IMR-90 (cell line): ENCODE measurements around the gene SLC4A5.

Experiments
- BHLHE40 ChIP-seq: fragments of 150-350 bp; IDR thresholded peaks from 2 replicates; pipeline ENCODE4 v1.6.1; 2016; ENCODE audit warnings: mild to moderate bottlenecking, low read depth, low read length
- CHD1 ChIP-seq: IDR thresholded peaks from 2 replicates; pipeline ENCODE4 v1.6.1; 2012; ENCODE audit warnings: low read depth, low read length, improper control_type of control experiment
- FOS ChIP-seq: fragments of 150-350 bp; IDR thresholded peaks from 2 replicates; pipeline ENCODE4 v1.6.1; 2016; ENCODE audit warnings: low read depth, low read length
- POLR2A ChIP-seq: IDR thresholded peaks from 2 replicates; pipeline ENCODE4 v1.6.1; 2012; ENCODE audit warnings: mild to moderate bottlenecking, low read depth, low read length
- TF ChIP-seq, protein P1 (sequence below): conservative IDR thresholded peaks from 2 replicates; pipeline ENCODE4 v1.5.1; 2012; ENCODE audit warnings: mild to moderate bottlenecking, low read depth, low read length, improper control_type of control experiment

- no peak for TF ChIP-seq FOS
- TF ChIP-seq, protein P1, sequence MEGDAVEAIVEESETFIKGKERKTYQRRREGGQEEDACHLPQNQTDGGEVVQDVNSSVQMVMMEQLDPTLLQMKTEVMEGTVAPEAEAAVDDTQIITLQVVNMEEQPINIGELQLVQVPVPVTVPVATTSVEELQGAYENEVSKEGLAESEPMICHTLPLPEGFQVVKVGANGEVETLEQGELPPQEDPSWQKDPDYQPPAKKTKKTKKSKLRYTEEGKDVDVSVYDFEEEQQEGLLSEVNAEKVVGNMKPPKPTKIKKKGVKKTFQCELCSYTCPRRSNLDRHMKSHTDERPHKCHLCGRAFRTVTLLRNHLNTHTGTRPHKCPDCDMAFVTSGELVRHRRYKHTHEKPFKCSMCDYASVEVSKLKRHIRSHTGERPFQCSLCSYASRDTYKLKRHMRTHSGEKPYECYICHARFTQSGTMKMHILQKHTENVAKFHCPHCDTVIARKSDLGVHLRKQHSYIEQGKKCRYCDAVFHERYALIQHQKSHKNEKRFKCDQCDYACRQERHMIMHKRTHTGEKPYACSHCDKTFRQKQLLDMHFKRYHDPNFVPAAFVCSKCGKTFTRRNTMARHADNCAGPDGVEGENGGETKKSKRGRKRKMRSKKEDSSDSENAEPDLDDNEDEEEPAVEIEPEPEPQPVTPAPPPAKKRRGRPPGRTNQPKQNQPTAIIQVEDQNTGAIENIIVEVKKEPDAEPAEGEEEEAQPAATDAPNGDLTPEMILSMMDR = no peak
- no peak for TF ChIP-seq BHLHE40
- no peak for TF ChIP-seq CHD1
- TF ChIP-seq POLR2A = no peak
Measured at GRCh38 chr2:74278694-74279093, 64.5 kb downstream of the SLC4A5 start.
